GM12801 (cell line): ENCODE results near the gene CCDC116.

Source experiments
- TF ChIP-seq, protein P1 (sequence below): IDR thresholded peaks from one replicate; pipeline ENCODE4 v1.5.1; 2011; ENCODE audit warnings: control low read depth; ENCODE audit not compliant: insufficient read length; ENCODE audit errors: extremely low read depth

CCDC116 gene

DNA sequence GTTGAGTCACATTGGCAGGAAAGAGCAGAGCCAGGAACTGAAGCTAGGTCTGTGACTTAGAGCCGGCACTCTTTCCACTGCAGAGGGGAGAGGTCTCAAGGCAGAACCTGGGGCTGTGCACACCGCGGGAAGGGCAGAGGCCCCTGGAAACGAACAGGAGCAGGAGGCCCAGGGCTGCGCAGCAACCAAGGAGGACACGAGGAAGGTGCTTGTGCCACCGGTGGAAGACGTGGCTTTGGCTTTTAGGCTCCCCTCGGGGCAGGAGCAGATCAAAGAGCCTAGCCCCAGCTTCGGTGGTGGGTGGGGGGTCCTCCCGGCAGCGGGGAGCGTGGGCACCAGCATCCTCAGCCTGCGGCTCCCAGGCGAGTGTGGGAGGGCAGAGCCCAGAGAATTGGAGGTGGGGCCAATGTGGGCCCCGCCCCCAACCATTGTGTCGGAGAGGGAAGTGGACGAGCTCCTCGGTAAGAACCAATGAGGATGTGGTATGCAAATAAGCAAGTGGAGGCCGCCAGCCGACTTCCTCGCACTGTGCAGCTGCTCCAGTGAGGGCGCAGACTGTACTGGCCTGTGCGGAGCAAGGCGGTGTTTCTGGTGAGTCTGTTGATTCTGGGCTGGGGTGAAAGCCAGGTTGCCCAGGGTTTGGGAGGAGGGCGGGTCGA, at the start of gene CCDC116:
Gene CCDC116, plus strand, starts transcription at position 524 of the 659 bp plus-strand sequence. CDS start 422 bp downstream, outside the sequence.
- TF ChIP-seq, protein P1, sequence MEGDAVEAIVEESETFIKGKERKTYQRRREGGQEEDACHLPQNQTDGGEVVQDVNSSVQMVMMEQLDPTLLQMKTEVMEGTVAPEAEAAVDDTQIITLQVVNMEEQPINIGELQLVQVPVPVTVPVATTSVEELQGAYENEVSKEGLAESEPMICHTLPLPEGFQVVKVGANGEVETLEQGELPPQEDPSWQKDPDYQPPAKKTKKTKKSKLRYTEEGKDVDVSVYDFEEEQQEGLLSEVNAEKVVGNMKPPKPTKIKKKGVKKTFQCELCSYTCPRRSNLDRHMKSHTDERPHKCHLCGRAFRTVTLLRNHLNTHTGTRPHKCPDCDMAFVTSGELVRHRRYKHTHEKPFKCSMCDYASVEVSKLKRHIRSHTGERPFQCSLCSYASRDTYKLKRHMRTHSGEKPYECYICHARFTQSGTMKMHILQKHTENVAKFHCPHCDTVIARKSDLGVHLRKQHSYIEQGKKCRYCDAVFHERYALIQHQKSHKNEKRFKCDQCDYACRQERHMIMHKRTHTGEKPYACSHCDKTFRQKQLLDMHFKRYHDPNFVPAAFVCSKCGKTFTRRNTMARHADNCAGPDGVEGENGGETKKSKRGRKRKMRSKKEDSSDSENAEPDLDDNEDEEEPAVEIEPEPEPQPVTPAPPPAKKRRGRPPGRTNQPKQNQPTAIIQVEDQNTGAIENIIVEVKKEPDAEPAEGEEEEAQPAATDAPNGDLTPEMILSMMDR: no peak

DNA sequence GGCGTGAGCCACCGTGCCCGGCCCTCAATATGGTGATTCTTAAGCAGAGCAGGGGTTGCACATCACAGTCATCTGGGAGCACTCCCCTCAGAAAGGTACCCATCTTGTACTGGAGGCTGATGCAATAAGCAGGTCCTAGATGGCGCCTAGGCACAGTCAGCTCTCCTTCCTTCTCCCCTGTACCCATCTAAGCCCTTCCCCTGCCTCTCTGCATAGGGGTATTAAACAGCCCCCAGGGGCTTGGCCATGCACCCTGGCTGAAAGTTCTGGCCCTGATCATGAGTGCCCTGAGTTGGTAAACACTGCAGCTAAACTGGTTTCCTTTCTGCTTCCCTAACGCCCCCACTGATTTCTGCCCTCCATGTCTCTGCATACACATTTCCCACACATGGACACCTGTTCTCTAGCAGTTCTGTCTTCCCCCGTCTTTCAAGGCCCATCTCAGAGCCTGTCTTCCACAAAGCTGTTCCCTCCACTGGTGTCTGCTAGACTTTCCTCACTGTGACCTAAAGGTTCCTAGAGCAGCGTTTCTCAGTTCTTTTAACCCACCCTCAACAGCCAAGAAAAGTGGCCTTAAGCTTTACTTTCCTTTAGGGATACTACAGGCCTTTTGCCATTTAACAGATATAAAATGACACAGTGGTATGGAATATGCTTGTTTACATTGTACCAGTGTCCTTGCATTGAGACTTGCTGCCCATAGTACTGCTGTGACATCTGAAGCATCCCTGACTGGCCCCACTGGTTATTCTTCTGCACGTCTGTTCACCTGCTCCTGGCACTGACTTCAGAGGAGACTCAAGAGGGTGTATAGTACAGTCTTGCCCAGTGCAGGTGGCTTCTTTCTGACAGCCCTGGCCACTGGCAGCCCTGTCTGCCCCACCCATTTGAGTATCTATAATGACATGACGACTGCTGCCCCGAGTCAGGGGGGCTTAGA, 49.5 kb upstream of the CCDC116 start:
- TF ChIP-seq, protein P1: no peak

DNA sequence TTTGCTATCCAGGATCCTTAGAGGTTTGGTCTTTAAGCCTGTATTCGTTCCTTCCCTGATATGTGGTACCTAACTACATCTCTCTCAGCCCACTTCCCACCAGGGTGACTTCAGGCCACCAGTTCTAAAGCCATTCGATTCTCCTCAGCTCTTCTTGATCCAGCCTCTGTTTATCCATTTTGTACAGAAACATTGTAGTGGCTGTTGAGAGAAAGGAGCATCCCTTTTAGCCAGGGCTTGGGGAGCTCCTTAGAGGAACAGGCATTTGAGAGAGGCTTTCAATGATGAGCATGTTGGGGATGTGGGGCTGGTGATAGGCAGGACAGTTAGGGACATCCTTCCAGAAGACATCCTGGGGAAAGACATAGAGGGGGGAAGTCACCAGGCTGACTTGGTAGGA, 47.2 kb upstream of the CCDC116 start:
- TF ChIP-seq, protein P1: no peak

DNA sequence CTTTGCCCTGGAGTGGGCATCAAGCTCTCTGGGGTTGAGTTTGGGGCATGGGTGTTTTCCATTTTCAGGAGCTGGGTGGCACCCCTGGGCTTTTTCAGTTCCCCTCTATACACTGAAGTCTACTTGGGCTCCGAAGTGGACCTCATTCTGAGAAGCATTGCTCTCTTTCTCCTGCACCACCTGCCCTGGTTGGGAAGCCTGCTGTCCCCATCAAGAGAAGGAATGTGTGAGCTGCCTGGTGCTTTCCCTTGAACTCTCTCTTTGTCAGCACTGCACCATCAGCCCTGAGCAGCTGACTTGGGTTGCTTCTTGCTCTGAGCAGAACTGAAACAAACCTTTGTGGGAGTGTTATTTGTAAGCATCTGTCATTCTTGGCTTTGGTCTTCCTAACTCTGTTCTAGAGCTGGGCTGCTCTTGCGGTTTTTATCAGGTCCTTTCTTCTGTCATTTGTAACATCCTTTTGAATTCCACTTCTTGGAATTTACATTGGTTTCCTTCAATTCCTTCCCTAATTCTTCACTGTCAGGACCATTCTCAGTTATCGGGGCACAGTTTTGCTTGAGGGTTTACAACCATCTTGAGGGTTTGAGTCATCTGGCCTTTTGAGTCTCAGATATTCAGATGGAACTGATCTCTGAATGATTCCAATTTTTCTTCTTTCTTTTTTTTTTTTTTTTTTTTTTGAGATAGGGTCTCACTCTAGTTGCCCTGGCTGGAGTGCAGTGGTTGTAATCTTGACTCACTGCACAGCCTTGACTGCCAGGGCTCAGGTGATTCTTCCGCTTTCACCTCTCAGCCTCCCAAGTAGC, 44.6 kb upstream of the CCDC116 start:
- TF ChIP-seq, protein P1: no peak

- TF ChIP-seq, protein P1: no peak
Observed at GRCh38 chr22:21589396-21589795, 43.2 kb upstream of the CCDC116 start.

DNA sequence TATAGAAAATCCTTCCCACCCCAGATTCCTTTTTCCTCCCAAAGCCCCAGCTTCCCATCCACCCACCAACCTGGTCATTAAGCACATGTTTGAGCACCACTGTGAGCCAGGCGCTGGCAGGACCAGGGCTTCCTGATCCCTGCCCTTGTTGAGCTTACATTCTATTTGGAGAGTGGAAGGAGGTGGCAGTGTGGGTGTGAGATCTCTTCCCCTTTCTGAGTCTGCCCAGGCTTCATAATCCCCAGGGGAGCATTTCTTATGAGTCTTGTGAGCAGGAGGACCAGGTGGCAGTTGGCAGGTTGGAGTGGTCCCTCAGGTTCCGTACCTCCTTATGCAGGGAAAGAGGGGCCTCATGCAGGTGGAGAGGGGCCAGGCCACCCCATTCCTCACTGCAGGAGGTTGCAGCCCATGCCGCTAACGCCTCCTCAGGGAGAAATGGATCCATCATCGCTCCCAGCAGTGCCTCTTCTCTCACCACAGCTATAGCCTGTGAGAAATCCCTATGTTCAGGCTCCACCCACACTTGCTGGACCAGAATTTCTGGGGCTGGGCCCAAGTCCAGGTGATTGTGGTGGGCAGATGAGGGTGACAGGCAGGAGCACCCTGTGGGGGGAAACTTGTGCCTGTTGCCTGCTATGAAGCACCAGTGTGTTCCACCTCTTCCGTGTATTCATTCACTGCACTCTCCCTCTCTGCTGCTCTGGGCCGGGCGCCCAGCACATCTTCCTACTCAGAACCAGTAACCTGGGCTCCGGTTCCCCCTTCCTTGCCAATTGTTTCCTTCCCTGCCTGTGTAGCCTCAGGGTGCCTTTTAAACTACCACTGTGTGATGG, 41.5 kb upstream of the CCDC116 start:
- TF ChIP-seq, protein P1: no peak
